Skeletal muscle cell (primary cell): Measurements from ENCODE around the gene NDOR1.

Experiments used
- DNase-seq: peaks from one replicate; pipeline ENCODE4 v3.0.0-alpha.2; 2010; ENCODE audit warnings: low read depth
- H3K4me3 ChIP-seq: 2 replicates; pipeline ENCODE4 v1.5.1; 2011; ENCODE audit warnings: low read depth, mild to moderate bottlenecking, control low read depth, low read length, moderate library complexity

Gene NDOR1

DNA sequence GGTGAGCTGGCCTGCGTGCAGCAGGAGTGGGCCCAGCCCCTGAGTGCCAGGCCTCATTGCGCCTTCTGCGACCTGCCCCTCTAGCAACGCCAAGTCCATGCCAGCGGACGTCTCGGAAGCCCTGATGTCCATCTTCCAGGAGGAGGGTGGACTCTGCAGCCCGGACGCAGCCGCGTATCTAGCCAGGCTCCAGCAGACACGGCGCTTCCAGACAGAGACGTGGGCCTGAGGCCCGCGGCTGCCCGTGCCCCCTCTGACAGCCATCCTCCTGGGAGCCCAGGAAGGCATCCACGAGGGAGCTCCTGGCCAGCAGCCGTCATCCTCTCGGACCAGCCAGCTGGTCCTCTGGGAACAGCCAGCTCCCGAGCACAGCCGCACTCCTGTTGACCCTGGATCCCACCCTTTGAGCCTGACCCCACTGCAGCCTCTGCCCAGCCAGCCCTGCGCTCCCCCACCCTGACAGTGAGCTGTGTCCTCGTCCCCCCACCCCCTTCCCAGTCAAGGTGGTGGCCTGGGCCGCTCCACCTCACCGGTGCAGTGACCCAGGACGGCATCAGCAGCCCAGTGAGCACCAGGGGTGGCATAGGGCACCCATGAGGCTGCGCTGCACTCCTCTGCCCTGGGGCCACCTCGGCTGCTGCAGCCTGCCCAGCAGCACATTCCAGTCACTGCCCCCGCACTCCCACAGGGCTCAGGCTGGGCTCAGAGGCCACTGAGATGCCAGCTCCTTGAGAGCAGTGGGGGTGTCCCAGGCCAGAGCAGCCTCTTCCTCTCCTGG, 10.9 kb downstream of the NDOR1 start:
- no peak overlapping the region for H3K4me3 ChIP-seq
- no peak for DNase-seq

DNA sequence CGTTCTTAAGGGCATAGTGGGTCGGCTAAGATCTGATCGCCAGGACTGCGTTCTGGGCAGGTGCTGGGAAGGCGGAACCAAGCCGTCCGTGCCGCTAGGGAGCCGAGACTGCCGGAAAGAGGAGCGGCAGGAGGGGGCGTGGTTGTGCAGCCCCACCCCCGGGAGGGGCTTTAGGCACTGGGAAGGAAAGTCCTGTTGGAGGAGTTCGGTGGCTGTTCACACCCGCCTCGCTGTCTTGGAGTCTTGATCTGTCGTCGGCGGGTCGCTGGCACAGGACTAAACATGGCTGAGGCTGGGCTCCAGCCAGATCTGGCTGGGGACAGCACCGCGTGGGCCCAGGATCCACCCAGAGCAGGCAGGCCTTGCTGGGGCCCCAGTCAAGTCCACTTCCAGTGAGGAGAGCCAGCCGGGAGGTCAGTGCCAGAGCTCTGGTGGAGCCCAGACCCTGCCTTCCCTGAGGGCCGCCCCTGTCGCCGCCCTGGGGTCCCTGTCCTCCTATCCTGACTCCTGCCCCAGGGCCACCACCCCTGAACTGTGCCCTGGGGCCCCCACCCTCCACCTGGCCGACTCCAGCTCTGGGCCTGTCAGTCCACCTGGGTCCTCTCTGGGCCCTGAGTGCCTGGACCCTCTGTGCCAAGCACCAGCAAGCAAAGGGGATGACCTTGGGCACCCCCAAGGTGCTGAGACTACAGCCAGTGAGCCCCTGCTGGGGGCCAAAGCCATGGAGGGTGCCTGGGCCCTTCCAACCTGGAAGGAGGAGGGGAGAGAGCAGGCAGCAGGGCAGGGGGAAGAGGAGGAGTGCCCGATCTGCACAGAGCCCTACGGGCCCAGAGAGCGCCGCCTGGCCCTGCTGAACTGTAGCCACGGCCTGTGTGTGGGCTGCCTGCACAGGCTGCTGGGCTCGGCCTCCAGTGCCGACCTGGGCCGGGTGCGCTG, 12.0 kb downstream of the NDOR1 start:
- no peak overlapping the region for H3K4me3 ChIP-seq
- no peak for DNase-seq

DNA sequence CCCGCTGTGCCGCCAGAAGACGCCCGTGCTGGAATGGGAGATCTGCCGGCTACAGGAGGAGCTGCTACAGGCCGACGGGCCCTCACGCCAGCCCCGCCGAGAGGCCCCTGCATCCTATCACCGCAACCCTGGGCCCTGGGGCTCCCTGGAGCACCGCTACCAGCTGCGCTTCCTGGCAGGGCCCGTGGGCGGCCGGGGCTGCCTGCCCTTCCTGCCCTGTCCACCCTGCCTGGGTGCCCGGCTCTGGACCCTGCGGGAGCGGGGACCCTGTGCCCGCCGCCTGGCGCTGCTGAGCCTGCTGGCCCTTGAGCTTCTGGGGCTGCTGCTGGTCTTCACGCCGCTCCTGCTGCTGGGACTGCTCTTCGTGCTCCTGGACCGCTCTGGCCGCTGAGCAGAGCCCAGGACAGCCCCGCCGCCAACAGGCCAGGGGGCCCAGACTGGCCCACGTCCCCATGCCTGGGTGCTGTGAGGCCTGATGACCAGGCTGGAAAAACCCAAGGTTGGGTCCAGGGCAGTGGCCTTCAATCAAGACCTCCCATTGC, 12.8 kb downstream of the NDOR1 start:
- no peak overlapping the region for H3K4me3 ChIP-seq
- DNase-seq, result no peak

GRCh38 chr9:137218754-137219271, 13.3 kb downstream of the NDOR1 start:
- no peak overlapping the region for H3K4me3 ChIP-seq
- no peak for DNase-seq

- no peak overlapping the region for H3K4me3 ChIP-seq
- no peak for DNase-seq
Observed at GRCh38 chr9:137219757-137220316, 14.3 kb downstream of the NDOR1 start.

- DNase-seq, result no peak
- H3K4me3 ChIP-seq, result no peak overlapping the region
Observed at GRCh38 chr9:137220317-137221094, 15.0 kb downstream of the NDOR1 start.

DNA sequence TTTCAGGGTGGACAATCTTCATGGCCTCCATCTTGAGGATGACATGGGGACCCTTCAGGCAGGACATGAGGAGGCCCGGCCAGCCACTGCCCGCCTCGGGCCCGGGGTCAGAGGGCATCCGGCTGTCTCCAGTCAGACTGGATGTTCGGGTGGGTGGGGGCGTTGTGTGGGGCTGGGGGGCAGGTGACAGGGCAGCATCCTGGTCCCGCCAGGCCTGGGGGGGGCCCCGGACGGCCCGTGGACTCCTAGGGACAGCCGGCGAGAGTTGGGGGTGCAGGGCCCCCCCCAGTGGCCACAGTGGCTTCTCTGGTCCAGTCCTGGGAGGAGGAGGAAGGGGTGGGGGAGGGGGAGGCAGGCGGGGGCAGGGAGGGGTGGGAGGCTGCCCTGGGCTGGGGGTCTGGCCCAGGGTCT, 15.6 kb downstream of the NDOR1 start:
- DNase-seq, result no peak
- H3K4me3 ChIP-seq, result no peak overlapping the region

- no peak for DNase-seq
Observed at GRCh38 chr9:137221506-137222111, 16.1 kb downstream of the NDOR1 start.

GRCh38 chr9:137222190-137223077, 16.9 kb downstream of the NDOR1 start, which contains the start of gene RNF208:
TSS of gene RNF208 (minus strand) at chr9:137222240. CDS start at chr9:137221212, 1,028 bp downstream.
- DNase-seq, result no peak
- H3K4me3 ChIP-seq, result peak within 1 kb of the TSS; percentile 73

More at GRCh38 chr9:137221506-137222111, 16.1 kb downstream of the NDOR1 start:
- peak overlapping the region; percentile 32 for H3K4me3 ChIP-seq

DNA sequence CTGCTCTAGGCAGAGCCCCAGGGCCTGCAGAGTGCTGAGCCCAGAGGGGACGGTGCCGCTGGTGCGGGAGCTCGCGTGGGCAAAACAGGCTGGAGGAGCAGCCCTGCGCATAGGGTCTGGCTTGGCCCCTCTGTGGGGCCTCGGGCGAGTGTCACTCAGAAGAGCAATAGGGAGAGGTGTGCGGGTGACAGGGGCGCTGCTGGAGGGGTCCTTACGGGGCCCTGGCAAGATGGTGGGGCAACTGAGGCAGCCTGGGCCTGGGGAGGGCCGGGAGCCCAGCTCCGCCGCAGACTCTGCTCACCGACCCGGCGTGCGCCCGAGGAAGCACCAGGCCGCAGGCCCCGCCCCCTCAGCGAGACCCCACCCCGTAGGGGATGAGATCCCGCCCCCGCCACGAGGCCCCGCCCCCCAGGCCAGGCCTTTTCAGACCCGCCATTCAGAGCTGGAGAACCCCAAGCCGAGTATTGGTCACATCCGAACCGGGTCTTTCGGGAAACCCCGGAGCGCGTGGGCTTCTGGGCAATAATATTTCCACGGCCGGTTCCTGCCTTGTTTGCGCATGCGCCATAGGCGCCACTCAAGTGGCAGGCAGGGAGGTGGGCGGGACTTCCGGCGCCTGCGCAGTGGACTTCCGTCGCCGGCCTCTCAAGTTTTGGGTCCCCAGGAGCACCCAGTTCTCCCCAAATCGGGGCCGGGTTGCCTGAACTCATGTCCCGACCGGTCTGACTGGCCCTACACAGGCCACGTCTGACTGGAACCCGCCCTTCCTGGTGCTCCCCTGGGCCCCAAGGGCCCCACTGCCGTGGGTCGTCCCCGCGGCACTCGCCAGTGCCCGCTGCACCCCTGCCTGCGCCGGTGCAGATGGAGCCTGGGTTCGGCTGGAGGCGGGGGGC, 17.8 kb downstream of the NDOR1 start:
- DNase-seq, result peak; percentile 88
- H3K4me3 ChIP-seq, result peak overlapping the region; percentile 73

DNA sequence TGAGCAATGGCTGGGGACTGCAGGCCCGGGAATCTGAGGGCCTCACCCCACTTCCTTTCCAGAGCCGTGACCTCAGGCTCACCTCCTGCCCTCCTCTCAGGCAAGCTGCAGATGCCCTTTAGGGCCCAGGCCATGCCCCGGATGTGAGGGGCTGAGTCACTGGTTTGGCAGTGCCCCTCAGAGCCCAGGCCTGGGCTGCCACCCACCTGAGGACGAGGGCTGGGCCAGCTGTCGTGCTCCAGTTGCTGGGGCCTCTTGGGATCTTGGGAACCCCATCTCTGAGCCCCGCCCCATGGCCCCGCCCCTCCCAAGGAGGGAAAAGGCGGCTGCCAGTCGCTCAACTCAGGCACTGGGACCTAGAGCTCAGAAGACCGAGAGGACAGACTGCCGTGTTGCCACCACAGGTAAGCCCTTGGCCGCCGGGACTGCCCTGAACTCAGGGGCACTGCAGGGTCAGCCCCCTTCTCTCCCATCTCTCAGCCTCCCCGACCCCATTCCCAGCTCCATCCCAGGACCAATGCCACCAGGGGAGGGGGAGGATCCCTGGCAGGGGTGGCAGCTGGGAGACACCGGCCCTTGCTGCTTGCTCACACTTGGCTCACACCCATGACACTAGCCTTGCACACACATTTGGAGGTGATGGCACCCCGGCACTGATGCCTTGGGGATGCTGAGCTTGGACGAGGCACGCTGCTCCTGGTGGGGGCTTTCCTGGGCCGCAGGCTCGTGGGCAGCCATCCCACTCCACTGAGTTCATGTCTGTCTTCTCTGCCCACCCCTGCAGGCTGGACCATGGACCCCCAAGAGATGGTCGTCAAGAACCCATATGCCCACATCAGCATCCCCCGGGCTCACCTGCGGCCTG, 19.6 kb downstream of the NDOR1 start, which contains the start of gene CYSRT1:
Gene CYSRT1 (plus strand): TSS at position 345 of the 865 bp plus-strand sequence. CDS start 448 bp downstream, at position 793.
- H3K4me3 ChIP-seq, result peak within 1 kb of the TSS; percentile 73
- DNase-seq, result no peak

- no peak overlapping the region for H3K4me3 ChIP-seq
- no peak for DNase-seq
Observed at GRCh38 chr9:137225699-137226331, 20.3 kb downstream of the NDOR1 start.

DNA sequence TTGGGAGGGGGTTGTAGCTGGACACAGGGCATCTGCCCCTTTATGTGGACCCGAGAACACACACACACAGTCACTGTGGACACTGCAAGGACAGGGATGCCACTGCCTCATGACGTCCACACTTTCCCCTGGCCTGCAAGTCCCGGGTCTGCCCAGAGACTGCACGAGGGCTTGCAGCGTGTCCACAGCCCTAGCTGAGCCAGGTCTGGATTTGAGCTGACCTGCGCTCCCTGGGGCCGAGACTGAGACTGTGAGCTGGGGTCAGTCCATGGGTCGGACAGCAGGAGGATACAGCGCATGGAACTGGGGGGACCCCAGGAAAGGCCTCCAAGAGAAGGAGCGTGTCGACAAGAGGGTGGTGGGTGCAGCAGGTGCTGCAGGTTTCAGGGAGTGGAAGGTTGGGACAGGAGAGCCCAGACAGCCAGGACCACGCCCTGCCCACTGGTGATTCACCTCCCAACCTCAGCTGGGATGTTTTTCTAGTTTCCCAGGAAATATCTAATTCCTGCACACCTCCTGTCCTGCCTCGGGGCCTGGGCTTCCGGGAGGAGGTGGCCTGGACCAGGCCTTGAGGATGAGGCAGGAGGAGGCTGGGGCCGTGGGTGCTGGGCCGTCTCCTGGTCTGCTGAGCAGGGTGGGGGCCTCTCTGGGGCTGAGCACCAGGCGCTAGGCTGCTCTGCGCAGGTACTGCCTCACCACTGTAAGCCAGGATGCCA, 21.0 kb downstream of the NDOR1 start:
- no peak overlapping the region for H3K4me3 ChIP-seq
- no peak for DNase-seq

DNA sequence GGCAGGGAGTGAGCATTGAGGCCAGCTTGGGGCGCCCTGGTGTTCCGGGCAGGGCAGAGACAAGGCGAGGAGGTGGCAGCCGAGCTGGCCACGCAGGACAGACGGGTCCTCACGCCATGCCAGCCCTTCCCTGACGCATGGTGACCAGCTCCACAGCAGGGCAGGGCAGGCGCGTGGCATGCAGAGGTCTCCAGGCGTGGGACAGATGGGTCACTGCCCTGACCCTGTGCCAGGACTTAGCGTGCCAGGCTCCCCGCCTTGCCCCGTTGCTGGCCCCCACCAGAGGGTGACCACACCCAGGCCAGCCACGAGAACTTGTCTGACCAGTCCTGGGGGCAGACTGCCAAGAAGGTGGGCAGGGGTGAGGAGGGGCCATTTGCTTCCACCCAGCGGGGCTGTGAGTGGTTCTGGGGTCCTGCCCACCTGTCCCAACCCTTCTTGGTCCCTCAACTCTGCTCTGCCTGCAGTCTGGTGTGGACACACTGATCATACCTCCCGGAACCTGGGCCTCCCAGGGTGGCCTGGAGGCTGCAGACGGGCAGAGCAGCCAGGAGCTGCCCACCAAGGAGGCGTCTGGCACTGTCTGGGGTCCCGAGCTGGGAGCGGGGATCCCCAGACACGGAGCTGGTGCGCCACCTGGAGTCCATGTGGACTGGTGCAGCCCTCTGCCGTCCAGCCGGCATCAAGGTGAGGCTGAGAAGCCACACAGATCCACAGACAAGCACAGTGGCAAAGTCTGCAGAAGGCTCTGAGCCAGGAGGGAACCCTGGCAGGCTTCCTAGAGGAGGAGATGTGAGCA, 21.8 kb downstream of the NDOR1 start, which contains the start of gene RNF224:
Gene RNF224 (plus strand): TSS at position 449 of the 799 bp plus-strand sequence. CDS start 834 bp downstream, outside the sequence.
- no peak within 1 kb of the TSS for H3K4me3 ChIP-seq

More for the DNA sequence above, 21.8 kb downstream of the NDOR1 start, which contains the start of gene RNF224:
- DNase-seq, result no peak
